CD4-positive, alpha-beta T cell treated with Interleukin-6 for 4 hours (primary cell): ENCODE results near the gene YIPF4.
"Not testable (repeated sequence)": the region's sequence is repeated elsewhere in the genome, so short reads cannot be mapped to it uniquely, and the experiment has no call there.

ENCODE experiments used
- DNase-seq: peaks from one replicate; pipeline ENCODE4 v3.0.0-alpha.2; 2020; ENCODE audit warnings: mixed read lengths

YIPF4 gene

DNA sequence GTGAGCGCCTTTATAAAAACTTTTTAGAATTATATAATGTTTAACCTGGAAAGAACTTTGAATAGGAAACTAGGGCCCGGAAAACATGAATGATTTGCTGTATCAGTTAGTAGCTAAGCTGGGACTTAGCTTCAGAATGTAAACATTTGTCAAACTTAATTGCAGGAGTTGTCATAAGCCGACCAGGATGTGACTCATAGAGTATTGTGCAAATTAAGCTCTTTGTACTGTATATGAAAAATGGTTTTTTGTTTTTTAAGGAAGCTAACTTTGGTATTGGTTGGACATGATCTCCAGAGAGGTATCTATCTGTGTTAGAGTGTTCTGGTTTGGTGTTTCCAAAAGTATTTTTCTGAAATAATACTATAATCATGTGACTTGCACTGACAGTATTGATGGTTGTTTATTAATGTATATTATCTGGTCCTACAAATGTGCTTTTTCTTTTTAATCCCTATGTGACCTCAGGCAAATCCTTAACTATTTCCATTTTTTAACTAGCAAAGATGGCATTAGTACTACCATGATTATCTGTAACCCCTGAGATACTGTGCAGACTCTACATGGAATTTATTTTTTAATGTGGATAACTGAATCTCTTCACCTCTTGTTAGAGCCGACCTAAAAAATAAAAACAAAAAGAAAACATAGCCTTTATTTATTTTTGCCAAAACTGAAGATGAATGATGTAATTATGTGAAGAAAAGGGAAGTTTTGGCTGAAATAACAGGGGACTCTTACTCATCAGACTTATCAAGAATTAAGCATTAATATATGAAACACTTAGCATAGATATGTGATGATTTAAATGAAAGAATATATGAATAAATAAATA, 11.7 kb downstream of the YIPF4 start:
- no peak for DNase-seq

DNA sequence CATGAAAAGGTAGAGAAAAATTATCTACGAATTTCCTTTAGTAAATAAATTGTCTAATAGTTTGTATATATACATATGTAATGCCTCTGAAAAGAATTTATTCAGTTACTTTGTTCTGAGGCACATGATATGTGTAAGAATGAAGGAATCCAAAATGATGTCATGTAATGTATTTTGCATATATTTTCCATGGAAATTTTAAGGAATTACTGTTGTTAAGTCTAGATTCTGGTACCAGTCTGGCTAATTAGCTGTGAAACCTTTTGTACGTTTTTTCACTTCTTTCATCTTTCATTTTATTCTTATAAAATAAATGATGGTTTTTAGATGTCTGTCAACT, 12.3 kb downstream of the YIPF4 start:
- no peak for DNase-seq

DNA sequence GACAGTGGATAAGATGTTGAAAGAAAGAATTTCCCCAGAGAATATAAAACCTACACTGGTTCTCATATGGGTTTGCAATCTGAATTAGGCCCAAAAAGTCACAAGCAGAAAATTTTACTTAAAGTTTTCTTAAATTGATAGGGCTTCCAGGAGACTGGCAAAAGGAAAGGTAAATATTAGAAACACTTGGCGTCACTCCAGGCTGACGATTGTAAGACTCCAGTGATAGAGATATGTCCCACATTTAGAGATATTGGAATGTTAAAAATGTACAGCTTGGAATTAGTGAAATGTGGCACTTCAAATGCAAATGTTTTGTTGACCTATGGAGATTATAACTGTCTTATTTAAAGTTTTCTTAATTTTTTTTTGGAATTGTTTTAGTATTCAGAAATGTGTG, 14.0 kb downstream of the YIPF4 start:
- no peak for DNase-seq

DNA sequence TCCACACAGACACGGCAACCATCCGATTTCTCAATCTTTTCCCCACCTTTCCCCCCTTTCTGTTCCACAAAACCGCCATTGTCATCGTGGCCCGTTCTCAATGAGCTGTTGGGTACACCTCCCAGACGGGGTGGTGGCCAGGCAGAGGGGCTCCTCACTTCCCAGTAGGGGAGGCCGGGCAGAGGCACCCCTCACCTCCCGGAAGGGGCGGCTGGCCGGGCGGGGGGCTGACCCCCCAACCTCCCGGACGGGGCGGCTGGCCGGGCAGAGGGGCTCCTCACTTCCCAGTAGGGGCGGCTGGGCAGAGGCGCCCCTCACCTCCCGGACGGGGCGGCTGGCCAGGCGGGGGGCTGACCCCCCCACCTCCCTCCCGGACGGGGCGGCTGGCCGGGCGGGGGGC, 15.8 kb downstream of the YIPF4 start:
- not testable (repeated sequence) for DNase-seq

DNA sequence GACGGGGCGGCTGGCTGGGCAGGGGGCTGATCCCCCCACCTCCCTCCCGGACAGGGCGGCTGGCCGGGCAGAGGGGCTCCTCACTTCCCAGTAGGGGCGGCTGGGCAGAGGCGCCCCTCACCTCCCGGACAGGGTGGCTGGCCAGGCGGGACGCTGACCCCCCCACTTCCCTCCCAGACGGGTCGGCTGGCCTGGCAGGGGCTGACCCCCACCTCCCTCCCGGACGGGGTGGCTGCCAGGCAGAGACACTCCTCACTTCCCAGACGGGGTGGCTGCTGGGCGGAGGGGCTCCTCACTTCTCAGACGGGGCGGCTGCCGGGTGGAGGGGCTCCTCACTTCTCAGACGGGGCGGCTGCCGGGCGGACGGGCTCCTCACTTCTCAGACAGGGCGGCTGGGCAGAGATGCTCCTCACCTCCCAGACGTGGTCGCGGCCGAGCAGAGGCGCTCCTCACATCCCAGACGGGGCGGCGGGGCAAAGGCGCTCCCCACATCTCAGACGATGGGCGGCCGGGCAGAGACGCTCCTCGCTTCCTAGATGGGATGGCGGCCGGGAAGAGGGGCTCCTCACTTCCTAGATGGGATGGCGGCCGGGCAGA, 16.4 kb downstream of the YIPF4 start:
- DNase-seq = not testable (repeated sequence)

DNA sequence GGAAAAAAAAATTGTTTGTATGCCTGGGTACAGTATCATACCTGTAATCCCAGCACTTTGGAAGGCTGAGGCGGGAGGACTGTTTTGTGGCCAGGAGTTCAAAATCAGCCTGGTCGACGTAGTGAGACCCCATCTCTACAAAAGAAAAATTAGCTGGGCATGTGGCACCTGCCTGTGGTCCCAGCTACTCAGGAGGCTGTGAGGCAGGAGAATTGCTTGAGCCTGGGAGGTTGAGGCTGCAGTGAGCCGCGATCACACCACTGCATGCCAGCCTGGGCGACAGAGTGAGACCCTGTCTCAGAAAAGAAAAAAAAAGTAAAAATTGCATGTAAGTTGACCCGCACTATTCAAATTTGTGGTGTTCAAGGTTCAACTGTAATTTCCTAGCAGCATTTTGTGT, 32.9 kb downstream of the YIPF4 start:
- no peak for DNase-seq

DNA sequence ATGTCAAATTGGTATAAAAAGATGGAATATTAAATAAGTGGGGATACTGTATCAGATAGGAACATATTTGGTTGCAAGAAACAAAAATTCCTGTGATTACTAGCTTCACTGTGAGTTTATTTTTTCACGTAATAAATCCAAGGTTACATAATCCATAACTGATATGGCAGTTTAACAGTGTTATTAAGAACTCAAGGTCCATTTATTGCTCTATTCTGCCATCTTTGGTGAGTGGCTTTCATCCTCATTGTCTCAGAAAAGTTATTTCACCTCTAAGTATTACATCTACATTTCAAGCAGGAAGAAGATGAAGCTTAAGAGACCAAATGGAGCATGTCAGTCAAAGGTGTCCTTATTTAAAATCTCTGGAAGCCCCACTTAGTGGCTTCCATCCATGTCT, 37.2 kb downstream of the YIPF4 start:
- no peak for DNase-seq

DNA sequence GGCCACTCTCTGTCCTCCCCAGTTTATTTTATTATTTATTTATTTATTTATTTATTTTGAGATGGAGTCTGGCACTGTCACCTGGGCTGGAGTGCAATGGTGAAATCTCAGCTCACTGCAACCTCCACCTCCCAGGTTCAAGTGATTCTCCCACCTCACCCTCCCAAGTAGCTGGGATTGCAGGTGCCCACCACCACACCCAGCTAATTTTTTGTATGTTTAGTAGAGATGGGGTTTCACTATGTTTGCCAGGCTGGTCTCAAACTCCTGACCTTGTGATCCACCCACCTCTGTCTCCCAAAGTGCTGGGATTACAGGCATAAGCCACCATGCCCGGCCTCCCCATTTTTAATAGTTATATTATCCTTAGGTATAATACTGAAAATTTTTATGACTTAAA, 51.0 kb downstream of the YIPF4 start:
- DNase-seq = not testable (repeated sequence)

DNA sequence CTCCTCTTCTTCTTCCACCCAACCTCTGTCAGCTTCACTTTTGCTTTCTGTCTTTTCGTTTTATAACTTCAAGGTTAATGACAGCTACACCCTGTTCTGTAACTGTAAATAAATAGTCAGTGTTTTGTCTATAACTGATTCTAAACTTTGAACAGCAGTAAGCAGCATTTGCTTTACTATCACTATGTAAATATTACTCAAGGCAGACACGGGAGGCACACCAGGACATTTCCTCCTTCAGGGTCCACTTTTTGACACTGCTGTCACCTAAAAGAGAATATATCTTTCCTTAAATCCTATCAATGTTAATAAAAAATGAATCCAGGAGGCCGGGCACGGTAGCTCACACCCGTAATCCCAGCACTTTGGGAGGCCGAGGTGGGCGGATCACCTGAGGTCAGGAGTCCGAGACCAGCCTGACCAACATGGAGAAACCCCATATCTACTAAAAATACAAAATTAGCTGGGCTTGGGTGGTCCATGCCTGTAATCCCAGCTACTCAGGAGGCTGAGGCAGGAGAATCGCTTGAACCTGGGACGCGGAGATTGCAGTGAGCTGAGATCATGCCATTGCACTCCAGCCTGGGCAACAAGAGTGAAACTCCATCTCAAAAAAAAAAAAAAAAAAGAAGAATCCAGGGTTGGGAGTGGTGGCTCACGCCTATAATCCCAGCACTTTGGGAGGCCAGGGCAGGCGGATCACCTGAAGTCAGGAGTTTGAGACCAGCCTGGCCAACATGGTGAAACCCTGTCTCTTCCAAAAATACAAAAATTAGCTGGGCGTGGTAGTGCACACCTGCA, 51.7 kb downstream of the YIPF4 start:
- DNase-seq = not testable (repeated sequence)

DNA sequence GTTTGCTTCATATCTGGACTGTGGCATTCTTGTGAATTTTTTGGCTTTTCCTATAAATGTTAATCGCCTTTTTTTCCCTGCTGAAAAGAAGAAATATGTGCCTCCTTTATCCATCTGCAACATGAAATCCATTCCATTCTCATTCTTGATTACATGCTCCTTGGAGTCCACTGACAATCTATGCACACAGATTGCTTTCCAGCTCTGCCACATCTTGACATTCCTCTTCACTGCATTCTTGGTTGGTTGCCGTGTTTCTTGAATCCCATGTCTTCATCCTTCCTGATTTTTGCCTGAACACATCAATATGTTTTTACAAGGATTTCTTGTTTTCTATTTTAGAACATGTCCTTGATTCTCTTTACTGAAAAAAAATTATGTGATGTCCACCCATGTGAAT, 52.4 kb downstream of the YIPF4 start:
- no peak for DNase-seq

DNA sequence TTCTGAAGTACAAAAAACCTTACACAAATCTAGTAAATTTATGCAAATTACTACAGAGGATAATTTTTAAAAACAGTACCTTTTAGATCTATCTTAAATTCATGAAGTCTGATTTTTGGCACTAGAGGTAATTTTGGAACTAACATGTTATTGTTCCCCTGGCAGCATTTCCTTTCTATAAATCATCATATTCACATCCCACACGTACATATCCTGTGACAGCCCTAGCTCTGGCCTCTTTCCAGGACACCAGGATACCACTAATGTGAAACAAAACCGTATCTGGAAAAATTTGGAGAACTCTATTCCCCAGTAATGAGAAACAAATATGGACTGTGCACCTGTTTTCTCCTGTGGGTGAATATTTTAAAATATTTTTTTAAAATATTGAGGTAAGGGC, 65.1 kb downstream of the YIPF4 start:
- no peak for DNase-seq

DNA sequence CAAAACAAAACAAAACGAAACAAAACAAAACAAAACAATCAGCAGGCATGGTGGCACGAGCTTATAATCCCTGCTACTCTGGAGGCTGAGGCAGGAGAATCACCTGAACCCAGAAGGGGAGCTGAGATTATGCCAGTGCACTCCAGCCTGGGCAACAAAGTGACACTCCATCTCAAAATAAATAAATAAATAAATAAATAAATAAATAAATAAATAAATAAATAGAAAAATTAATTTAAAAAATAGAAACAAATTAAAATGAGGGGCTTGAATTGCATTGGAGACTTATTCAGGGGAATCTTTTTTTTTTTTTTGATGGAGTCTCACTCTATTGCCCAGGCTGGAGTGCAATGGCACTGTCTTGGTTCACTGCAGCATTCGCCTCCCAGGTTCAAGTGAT, 73.1 kb downstream of the YIPF4 start:
- not testable (repeated sequence) for DNase-seq

DNA sequence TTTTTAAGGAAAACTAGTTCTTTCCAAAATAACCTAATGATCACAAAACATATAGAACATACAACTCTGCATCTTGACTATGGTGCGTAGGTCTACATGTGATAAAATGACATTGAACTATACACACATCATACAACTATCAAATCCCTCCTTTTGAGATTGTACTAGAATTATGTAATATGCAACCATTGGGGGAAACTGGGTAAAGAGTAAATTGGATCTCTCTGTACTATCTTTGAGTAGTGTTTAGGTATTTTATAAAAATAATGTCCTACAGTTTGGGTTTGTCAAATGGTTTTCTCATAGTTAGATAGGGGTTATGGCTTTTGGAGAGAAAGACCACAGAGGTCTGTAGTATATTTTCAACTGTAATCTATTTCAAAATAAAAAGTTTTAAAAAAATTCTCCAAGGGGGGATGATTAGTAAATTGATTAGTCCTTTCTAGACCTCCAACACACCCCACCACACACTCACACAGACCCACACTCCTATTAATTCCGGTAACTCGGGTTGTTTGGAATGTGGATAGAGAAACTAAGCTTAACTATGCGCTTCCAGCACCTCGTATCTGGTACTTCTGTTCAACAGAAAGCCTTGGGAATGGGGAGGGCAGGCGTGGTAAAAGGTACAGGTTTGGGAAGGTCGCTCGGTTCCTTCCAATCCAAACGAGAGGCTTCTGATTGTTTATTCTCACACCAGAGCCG, 78.4 kb downstream of the YIPF4 start:
- DNase-seq = no peak

DNA sequence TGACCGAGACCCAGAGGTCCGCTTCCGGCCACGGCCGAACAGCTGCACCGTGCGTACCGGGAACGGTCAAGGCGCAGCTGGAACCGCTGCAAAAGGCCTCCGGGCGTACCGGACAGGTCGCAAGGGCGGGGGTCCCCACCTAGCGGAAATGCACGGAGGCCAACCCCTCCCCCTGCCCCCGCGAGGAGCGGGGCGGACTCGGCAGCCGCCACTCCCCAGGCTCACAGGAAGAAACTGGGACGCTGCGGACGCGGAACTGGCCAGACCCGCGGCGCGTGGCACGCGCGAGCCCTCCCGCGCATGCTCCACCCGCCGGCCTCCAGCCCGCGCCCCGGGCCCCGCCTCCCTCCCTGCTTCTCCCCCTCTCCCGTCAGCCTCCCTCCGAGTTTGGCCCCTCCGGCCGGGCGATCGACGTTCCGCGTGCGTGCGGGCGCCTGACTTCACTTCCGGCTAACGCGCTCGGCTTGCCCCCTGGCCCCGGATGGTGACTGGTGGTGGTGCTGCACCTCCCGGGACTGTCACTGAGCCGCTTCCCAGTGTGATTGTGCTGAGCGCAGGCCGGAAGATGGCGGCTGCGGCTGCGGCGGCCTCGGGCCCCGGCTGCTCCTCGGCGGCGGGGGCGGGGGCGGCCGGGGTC, 79.1 kb downstream of the YIPF4 start, which contains the start of gene BIRC6:
Gene BIRC6, plus strand, starts transcription at position 343 of the 637 bp plus-strand sequence. Its CDS starts 139 bp downstream, at position 482.
- DNase-seq = peak; percentile 97

DNA sequence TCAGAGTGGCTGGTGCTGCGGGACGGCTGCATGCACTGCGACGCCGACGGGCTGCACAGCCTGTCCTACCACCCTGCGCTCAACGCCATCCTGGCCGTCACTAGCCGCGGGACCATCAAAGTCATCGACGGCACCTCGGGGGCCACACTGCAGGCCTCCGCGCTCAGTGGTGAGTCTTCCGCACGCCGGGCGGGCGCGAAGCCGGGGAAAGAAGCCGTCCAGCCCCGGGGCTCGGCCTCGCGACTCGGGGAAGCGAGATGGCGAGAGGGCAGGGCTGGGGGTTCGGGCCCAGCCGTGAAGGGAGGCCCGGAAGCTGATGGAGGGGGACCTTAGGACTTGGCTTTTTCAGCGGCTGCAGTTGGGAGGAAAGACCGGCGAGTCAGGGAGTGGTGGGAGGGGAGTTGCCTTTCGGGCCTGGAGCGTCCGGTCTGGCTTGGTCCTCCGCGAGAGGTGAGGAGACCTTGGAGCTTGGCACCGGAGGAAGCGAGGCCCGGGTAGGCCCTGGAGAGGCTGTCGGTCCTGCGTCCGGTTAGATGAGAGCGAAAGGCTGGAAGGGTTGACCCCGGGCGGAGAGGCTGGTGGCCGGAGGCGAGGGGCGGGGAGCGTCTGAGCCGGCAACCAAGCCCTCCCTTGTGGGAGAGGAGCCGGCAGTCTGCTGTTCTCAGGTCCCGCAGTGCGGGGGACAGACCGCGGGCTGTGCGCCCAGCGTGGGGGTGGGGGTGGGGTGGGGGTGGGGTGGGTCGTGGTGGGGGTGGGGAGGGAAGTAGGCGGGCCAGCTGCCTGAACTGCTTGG, 79.8 kb downstream of the YIPF4 start:
- DNase-seq = peak; percentile 36

DNA sequence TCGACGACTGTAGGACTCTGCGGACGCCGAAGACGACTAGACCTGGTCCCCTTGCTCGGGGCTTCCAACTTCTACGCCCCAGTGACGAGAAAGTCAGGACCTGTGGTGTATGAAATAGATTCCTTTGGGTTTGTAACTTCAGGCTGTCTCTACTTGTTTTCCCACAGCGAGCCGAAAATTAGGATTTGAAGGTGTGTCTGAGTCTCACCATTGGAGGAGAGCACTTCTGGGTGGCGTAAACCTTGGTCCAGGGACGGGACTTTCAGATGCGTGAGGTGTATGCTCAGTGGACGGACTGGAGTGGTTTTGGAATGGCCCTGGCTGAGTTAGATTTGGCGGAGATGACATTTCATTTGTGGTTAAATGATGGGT, 80.4 kb downstream of the YIPF4 start:
- no peak for DNase-seq

DNA sequence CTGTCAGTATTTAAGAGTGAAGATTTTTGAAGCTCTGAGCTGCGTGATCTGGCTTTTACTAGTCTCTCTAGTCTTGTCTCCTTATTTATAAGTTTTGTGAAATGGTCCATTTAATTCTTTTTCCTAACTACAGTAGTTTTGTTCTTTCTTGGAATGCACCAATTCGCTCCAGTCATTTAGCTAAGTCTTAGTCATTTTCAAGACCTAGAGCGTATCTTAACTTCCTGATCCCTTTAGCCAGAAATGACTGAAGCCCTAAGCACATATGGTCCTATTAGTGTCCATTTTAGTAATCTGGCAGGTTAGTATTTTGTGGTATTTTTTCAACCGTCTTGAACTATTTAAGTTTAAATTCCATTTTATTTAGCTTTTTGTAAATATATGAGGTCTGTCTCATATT, 82.7 kb downstream of the YIPF4 start:
- DNase-seq = no peak

DNA sequence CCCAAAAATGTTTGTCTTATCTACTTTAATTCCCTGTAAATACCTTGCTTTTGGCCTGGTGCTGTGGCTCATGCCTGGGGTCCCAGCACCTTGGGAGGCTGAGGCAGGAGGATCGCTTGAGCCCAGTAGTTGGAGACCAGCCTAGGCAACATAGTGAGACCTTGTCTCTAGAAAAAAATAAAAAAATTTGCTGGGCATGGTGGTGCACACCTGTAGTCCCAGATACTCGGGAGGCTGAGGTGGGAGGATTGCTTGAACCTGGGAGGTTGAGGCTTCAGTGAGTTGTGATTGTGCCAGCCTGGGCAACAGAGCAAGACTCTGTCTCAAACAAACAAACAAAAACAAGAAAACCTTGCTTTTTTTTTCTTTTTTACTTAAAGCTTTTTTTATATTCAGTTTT, 85.3 kb downstream of the YIPF4 start:
- DNase-seq = not testable (repeated sequence)

DNA sequence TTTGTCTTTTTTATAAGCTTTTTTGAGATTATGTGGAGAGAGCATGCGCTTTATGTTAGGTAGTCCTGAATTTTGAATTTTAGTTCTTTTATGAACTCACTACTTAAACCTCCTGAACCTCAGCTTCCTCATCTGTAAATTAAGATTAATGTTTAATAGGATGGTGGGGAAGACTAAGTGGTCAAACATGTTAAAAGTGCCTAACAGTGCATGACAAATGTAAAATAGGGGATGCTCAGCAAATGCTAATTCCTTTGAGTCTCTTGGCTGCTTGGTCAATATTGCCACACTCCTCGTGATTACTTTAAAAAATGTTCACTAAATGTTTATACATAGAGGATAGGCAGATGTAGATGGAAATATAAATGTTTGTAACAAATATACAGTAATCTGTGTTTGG, 85.9 kb downstream of the YIPF4 start:
- no peak for DNase-seq

DNA sequence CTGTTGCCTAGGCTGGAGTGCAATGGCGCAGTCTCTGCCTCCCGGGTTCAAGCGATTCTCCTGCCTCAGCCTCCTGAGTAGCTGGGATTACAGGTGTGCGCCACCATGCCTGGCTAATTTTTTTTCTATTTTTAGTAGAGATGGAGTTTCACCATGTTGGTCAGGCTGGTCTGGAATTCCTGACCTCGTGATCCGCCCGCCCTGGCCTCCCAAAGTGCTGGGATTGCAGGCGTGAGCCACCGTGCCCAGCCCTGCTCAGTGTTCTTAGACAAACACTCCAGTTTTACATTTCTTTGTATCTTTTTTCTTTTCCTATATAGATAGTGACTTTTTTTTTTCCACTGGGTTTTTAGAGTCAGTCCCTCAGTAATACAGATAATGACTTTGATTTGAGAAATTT, 86.6 kb downstream of the YIPF4 start:
- DNase-seq = not testable (repeated sequence)

DNA sequence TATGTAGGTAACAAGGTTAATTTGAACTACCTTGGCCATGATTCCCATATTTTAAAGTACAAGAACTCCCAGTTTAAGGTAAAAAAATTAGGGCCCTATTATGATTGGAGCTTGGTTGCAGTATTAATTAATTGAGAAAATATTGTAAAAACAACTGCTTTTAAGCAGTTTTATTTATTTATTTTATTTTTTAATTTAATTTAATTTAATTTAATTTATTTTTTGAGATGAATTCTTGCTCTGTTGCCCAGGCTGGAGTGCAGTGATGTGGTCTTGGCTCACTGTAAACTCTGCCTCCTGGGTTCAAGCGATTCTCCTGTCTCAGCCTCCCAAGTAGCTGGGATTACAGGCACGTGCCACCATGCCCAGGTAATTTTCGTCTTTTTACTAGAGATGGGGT, 88.0 kb downstream of the YIPF4 start:
- DNase-seq = not testable (repeated sequence)
